ENCODE measurements around the gene GRIK3. TPM values are rescaled to one million over a fixed set of nuclear protein-coding genes. Genes with fewer than 3 reads are reported as not detected.

GRIK3 gene
- total RNA-seq, 2 donors from 2014 or later = 0.20 to 1.2 TPM

DNA sequence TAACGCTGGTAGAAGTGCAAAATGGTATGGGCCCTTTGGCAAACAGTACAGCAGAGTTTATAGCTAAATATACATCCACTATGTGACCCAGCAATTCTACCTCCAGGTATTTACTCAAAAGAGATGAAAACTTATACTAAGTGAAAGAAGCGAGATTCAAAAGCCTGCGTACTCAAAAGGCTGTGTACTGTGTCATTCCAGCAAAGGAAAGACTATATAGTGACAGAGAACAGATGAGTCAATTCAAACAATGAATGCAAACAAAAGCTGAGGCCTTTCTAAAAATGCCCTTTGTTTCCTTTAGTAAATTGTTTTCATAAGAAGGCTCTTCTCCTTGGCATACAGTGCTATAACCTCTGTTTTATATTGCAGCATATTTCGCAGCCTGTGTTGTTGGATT, 282.8 kb downstream of the GRIK3 start:
- DNase-seq = no peak
- TF ChIP-seq, protein P1, sequence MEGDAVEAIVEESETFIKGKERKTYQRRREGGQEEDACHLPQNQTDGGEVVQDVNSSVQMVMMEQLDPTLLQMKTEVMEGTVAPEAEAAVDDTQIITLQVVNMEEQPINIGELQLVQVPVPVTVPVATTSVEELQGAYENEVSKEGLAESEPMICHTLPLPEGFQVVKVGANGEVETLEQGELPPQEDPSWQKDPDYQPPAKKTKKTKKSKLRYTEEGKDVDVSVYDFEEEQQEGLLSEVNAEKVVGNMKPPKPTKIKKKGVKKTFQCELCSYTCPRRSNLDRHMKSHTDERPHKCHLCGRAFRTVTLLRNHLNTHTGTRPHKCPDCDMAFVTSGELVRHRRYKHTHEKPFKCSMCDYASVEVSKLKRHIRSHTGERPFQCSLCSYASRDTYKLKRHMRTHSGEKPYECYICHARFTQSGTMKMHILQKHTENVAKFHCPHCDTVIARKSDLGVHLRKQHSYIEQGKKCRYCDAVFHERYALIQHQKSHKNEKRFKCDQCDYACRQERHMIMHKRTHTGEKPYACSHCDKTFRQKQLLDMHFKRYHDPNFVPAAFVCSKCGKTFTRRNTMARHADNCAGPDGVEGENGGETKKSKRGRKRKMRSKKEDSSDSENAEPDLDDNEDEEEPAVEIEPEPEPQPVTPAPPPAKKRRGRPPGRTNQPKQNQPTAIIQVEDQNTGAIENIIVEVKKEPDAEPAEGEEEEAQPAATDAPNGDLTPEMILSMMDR (IDR thresholded peaks at IDR 0.05) = no peak
- Histone ChIP-seq H3K9me3 (no peaks in the 10 kb centered on the region), H3K9ac (ENCODE audit: low read depth in 2 of 2, low read length in 2 of 2) (no peak overlapping the region), H3K27ac (no peak overlapping the region), H3K4me3 (no peak overlapping the region), H3K27me3 (no peaks in the 10 kb centered on the region), H3K4me1 (no peaks in the 10 kb centered on the region), H3K36me3 (no peaks in the 10 kb centered on the region)
- intact Hi-C loops (cut with DNase I) = no loop called here

DNA sequence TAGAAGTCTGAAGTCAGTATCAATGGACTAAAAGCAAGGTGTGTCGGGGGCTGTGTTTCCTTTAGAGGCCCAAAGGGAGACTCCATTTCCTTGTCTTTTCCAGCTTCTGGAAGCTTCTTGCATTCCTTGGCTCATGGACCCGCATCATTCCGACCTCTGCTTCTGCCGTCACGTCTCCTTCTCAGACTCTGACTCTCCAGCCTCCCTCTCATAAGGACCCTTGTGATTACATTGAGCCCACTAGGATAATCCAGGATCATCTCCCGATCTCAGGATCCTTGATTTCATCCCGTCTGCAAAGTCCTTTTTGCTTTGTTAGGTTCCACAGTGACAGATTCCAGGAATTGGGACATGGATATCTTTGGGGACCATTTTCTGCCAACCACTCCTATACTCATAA, 285.8 kb downstream of the GRIK3 start:
- intact Hi-C loops (cut with DNase I) = no loop called here
- no peaks in the 10 kb centered on the region for H3K27me3 ChIP-seq
- DNase-seq = no peak
- H3K36me3 ChIP-seq = no peaks in the 10 kb centered on the region
- no peak overlapping the region for H3K4me3 ChIP-seq
- TF ChIP-seq, protein P1 (IDR thresholded peaks at IDR 0.05) = no peak
- H3K9me3 ChIP-seq = no peaks in the 10 kb centered on the region
- no peaks in the 10 kb centered on the region for H3K4me1 ChIP-seq
- H3K9ac ChIP-seq (ENCODE audit: low read depth in 2 of 2, low read length in 2 of 2) = no peak overlapping the region
- no peak overlapping the region for H3K27ac ChIP-seq

Data from colonic mucosa (tissue), 4 donors.